H1 (cell line): ENCODE data around the gene RSPH9. TPM values are rescaled to one million over a fixed set of nuclear protein-coding genes. Genes with fewer than 3 reads are reported as not detected.
A peak's percentile ranks its signal among the peaks of the same experiment; 100 is the strongest.

ENCODE experiments used
- CTCF ChIA-PET: fragments of 300-600 bp; sonication (Branson Sonifier 250); formaldehyde crosslinking; loops from one replicate; lab custom pipeline; 2021; ENCODE audit not compliant: partially characterized antibody; lab: Charles Lee
- POLR2A ChIA-PET: fragments of 300-600 bp; sonication (Branson Sonifier 250); formaldehyde crosslinking; loops from one replicate; lab custom pipeline; 2021; ENCODE audit warnings: inconsistent platforms; ENCODE audit not compliant: partially characterized antibody; lab: Charles Lee
- DNase-seq, 2 experiments: peaks; one replicate each; pipeline versions ENCODE4 v3.0.0 to v3.0.0-alpha.2; 2010 to 2022; ENCODE audit warnings: low spot score in 2 of 2, low read depth in 1 of 2, mixed read lengths in 1 of 2
- FAIRE-seq: peaks from 2 replicates; lab custom pipeline; 2011; peaks lifted over from hg19 to GRCh38; lab: Jason Lieb, UNC
- H2AFZ ChIP-seq: 2 replicates; pipeline ENCODE4 v1.8.1; 2012; ENCODE audit warnings: low read length, inconsistent platforms
- H2AK5ac ChIP-seq: 2 replicates; pipeline ENCODE4 v1.6.1; 2013; ENCODE audit warnings: low read depth, low read length
- H2BK120ac ChIP-seq: replicated peaks from 2 replicates; pipeline ENCODE3; 2013; ENCODE audit warnings: low read depth, low read length, inconsistent platforms
- H2BK12ac ChIP-seq: 2 replicates; pipeline ENCODE4 v1.6.1; 2013; ENCODE audit warnings: low read depth, low read length
- H2BK15ac ChIP-seq: 2 replicates; pipeline ENCODE4 v1.6.1; 2013; ENCODE audit warnings: low read length
- H2BK20ac ChIP-seq: 2 replicates; pipeline ENCODE4 v1.6.1; 2013; ENCODE audit warnings: low read length
- H2BK5ac ChIP-seq: 2 replicates; pipeline ENCODE4 v1.6.1; 2013; ENCODE audit warnings: low read depth, low read length
- H3K14ac ChIP-seq: 2 replicates; pipeline ENCODE4 v1.6.1; 2013; ENCODE audit warnings: inconsistent platforms; ENCODE audit not compliant: insufficient read length
- H3K18ac ChIP-seq: 2 replicates; pipeline ENCODE4 v1.6.1; 2013; ENCODE audit warnings: low read length; ENCODE audit errors: extremely low read depth
- H3K23ac ChIP-seq: 2 replicates; pipeline ENCODE4 v1.6.1; 2013; ENCODE audit warnings: inconsistent platforms; ENCODE audit not compliant: insufficient read length
- H3K23me2 ChIP-seq: 2 replicates; pipeline ENCODE4 v1.6.1; 2013; ENCODE audit warnings: low read depth, low read length
- H3K27ac ChIP-seq: 2 replicates; pipeline ENCODE4 v1.6.1; 2011; ENCODE audit warnings: low read depth, low read length, inconsistent platforms
- H3K27me3 ChIP-seq, 4 experiments: replicated peaks in 1 of 4; 1 replicate in 1 of 4; 2 replicates in 3 of 4; pipeline versions ENCODE4 v1.6.1 to v1.8.1; 2011 to 2013; ENCODE audit warnings: low read length in 3 of 4, mild to moderate bottlenecking in 3 of 4, inconsistent platforms in 2 of 4, mixed read lengths in 2 of 4, moderate library complexity in 1 of 4; ENCODE audit not compliant: control insufficient read depth in 3 of 4, insufficient read depth in 3 of 4; ENCODE audit errors: extremely low read depth in 1 of 4
- H3K36me3 ChIP-seq, 4 experiments: 2 replicates each; pipeline versions ENCODE4 v1.6.1 to v1.8.1; 2011 to 2013; ENCODE audit warnings: mild to moderate bottlenecking in 4 of 4, low read length in 3 of 4, moderate library complexity in 2 of 4, control low read depth in 1 of 4, inconsistent platforms in 1 of 4; ENCODE audit not compliant: insufficient read depth in 4 of 4, control insufficient read depth in 2 of 4
- H3K4ac ChIP-seq: replicated peaks from 2 replicates; pipeline ENCODE3; 2013; ENCODE audit warnings: low read length, low read depth, mixed read lengths, inconsistent platforms; ENCODE audit not compliant: insufficient read length
- H3K4me1 ChIP-seq, 4 experiments: replicated peaks in 1 of 4; 1 replicate in 1 of 4; 2 replicates in 3 of 4; pipeline versions ENCODE4 v1.6.1 to v1.8.1; 2011 to 2013; ENCODE audit warnings: low read length in 3 of 4, inconsistent platforms in 2 of 4, mixed read lengths in 1 of 4; ENCODE audit not compliant: insufficient read depth in 4 of 4, control insufficient read depth in 3 of 4
- H3K4me2 ChIP-seq, 2 experiments: 2 replicates each; pipeline versions ENCODE4 v1.6.1 to v1.8.1; 2011 to 2013; ENCODE audit warnings: low read depth in 2 of 2, low read length in 2 of 2, control low read depth in 1 of 2, inconsistent platforms in 1 of 2, mild to moderate bottlenecking in 1 of 2; ENCODE audit not compliant: insufficient read depth in 1 of 2
- H3K4me3 ChIP-seq, 4 experiments: fragments of 200-600, 300-600 bp in 1 of 4; sonication (generic), shearing (Covaris generic), sonication (Bioruptor Twin) in 1 of 4; 2 replicates each; pipeline versions ENCODE4 v1.5.1 to v1.8.1; 2011 to 2016; ENCODE audit warnings: low read length in 4 of 4, low read depth in 3 of 4, control low read depth in 2 of 4, inconsistent platforms in 2 of 4, mild to moderate bottlenecking in 2 of 4, mixed read lengths in 1 of 4, moderate library complexity in 1 of 4; ENCODE audit not compliant: insufficient read depth in 2 of 4; ENCODE audit errors: extremely low read depth in 1 of 4
- H3K56ac ChIP-seq: replicated peaks from 2 replicates; pipeline ENCODE3; 2013; ENCODE audit warnings: low read depth, mild to moderate bottlenecking, mixed read lengths, low read length, inconsistent platforms; ENCODE audit not compliant: insufficient read length
- H3K79me1 ChIP-seq: 2 replicates; pipeline ENCODE4 v1.6.1; 2013; ENCODE audit warnings: low read depth, low read length, control low read depth
- H3K79me2 ChIP-seq, 2 experiments: 2 replicates each; pipeline versions ENCODE4 v1.6.1 to v1.8.1; 2012 to 2013; ENCODE audit warnings: low read length in 2 of 2, mild to moderate bottlenecking in 2 of 2, inconsistent platforms in 1 of 2; ENCODE audit not compliant: insufficient read depth in 2 of 2, control insufficient read depth in 1 of 2
- H3K9ac ChIP-seq, 4 experiments: replicated peaks in 1 of 4; 1 replicate in 1 of 4; 2 replicates in 3 of 4; pipeline versions ENCODE4 v1.6.1 to v1.8.1; 2011 to 2013; ENCODE audit warnings: low read depth in 3 of 4, low read length in 3 of 4, control low read depth in 2 of 4, mild to moderate bottlenecking in 2 of 4, moderate library complexity in 2 of 4, inconsistent platforms in 1 of 4; ENCODE audit errors: extremely low read depth in 1 of 4
- H3K9me3 ChIP-seq, 2 experiments: 2 replicates each; pipeline versions ENCODE4 v1.6.1 to v1.8.1; 2012 to 2013; ENCODE audit warnings: mild to moderate bottlenecking in 2 of 2, moderate library complexity in 2 of 2, control low read depth in 1 of 2, inconsistent platforms in 1 of 2, low read depth in 1 of 2, low read length in 1 of 2, mixed read lengths in 1 of 2; ENCODE audit not compliant: insufficient read depth in 2 of 2
- H4K20me1 ChIP-seq, 2 experiments: replicated peaks in 1 of 2; 2 replicates each; pipeline versions ENCODE3 to v1.8.1; 2011 to 2013; ENCODE audit warnings: inconsistent platforms in 2 of 2, low read length in 2 of 2, mild to moderate bottlenecking in 1 of 2; ENCODE audit not compliant: insufficient read depth in 2 of 2, control insufficient read depth in 1 of 2
- H4K5ac ChIP-seq: 2 replicates; pipeline ENCODE4 v1.6.1; 2013; ENCODE audit warnings: low read length, low read depth, mixed read lengths, inconsistent platforms; ENCODE audit not compliant: insufficient read length
- H4K8ac ChIP-seq: 2 replicates; pipeline ENCODE4 v1.8.0; 2013; ENCODE audit warnings: mild to moderate bottlenecking, moderate library complexity, low read length, inconsistent platforms; ENCODE audit not compliant: insufficient read depth; ENCODE audit errors: extremely low read depth
- H4K91ac ChIP-seq: replicated peaks from 2 replicates; pipeline ENCODE3; 2013; ENCODE audit warnings: low read length, mixed read lengths, inconsistent platforms; ENCODE audit not compliant: insufficient read length
- CBX8 ChIP-seq: fragments of 300-800, 300-1000 bp; sonication (generic); IDR thresholded peaks from 2 replicates; pipeline ENCODE4 v1.7.1; 2016; ENCODE audit warnings: low read depth, low read length, borderline replicate concordance
- E2F6 ChIP-seq: IDR thresholded peaks from 2 replicates; pipeline ENCODE4 v1.6.1; 2012; ENCODE audit warnings: inconsistent platforms
- GABPA ChIP-seq: IDR thresholded peaks from 2 replicates; pipeline ENCODE4 v1.6.1; 2011; ENCODE audit warnings: mild to moderate bottlenecking, low read length, moderate library complexity, borderline replicate concordance; ENCODE audit not compliant: insufficient read depth
- HDAC2 ChIP-seq, 2 experiments: fragments of 300-600 bp in 1 of 2; sonication (generic) in 1 of 2; IDR thresholded peaks; 2 replicates each; pipeline ENCODE4 v1.6.1; 2011 to 2012; ENCODE audit warnings: low read depth in 2 of 2, low read length in 2 of 2, mild to moderate bottlenecking in 2 of 2, moderate library complexity in 2 of 2, borderline replicate concordance in 1 of 2, inconsistent platforms in 1 of 2
- JUN ChIP-seq: IDR thresholded peaks from 2 replicates; pipeline ENCODE4 v1.6.1; 2011; ENCODE audit warnings: low read depth, mild to moderate bottlenecking, improper control_type of control experiment, low read length
- NRF1 ChIP-seq: IDR thresholded peaks from 2 replicates; pipeline ENCODE4 v1.6.1; 2011; ENCODE audit warnings: mild to moderate bottlenecking, low read depth, low read length, improper control_type of control experiment
- PHF8 ChIP-seq: fragments of 200-600 bp; sonication (generic); conservative IDR thresholded peaks from 2 replicates; pipeline ENCODE4 v1.7.1; 2012; ENCODE audit warnings: low read depth, mild to moderate bottlenecking, inconsistent platforms, low read length, moderate library complexity
- POLR2AphosphoS5 ChIP-seq: IDR thresholded peaks from 2 replicates; pipeline ENCODE4 v1.6.1; 2011; ENCODE audit warnings: low read depth, low read length
- RAD21 ChIP-seq, 2 experiments: IDR thresholded peaks in 1 of 2; conservative IDR thresholded peaks in 1 of 2; 2 replicates each; pipeline ENCODE4 v1.6.1; 2011; ENCODE audit warnings: low read depth in 2 of 2, low read length in 2 of 2, improper control_type of control experiment in 1 of 2, inconsistent platforms in 1 of 2, mild to moderate bottlenecking in 1 of 2, moderate library complexity in 1 of 2
- RFX5 ChIP-seq: IDR thresholded peaks from 2 replicates; pipeline ENCODE4 v1.6.1; 2011; ENCODE audit warnings: low read depth, low read length, improper control_type of control experiment, borderline replicate concordance
- SRF ChIP-seq: IDR thresholded peaks from 2 replicates; pipeline ENCODE4 v1.6.1; 2011; ENCODE audit warnings: mild to moderate bottlenecking, low read depth, low read length, moderate library complexity
- TAF7 ChIP-seq: optimal IDR thresholded peaks from 2 replicates; pipeline ENCODE3; 2011; ENCODE audit warnings: low read depth, mild to moderate bottlenecking, inconsistent platforms, low read length, moderate library complexity, borderline replicate concordance
- TEAD4 ChIP-seq: IDR thresholded peaks from 2 replicates; pipeline ENCODE4 v1.6.1; 2012; ENCODE audit warnings: low read depth, low read length, inconsistent platforms, mixed read lengths
- WGBS, 2 experiments: shearing (Covaris generic) in 1 of 2; methylation state at CpG; one replicate each; pipeline versions ENCODE4 v1.1.6 to v1.1.7; 2013 to 2015; ENCODE audit warnings: low lambda C conversion rate in 2 of 2, mixed read lengths in 2 of 2, inconsistent platforms in 1 of 2, low coverage in 1 of 2, missing lambda C conversion rate in 1 of 2; ENCODE audit not compliant: insufficient replicate concordance in 2 of 2, insufficient coverage in 1 of 2, insufficient read length in 1 of 2; ENCODE audit errors: extremely low coverage in 1 of 2, missing lambda C conversion rate in 1 of 2; 5-methylcytosine and 5-hydroxymethylcytosine counted together
- polyA plus RNA-seq, 7 experiments: library from polyadenylated mRNA; depleted of rRNA in 3 of 7; stranded (reverse) in 5 of 7; unstranded in 2 of 7; fragments of >200 nt in 5 of 7; fragments of 200-250 nt in 2 of 7; gene quantifications; 1 replicate in 5 of 7; 2 replicates in 1 of 7; 4 replicates in 1 of 7; pipeline versions ENCODE4 v1.2.1 to v1.2.3, GENCODE V29; 2011 to 2013; ENCODE audit warnings: missing spikeins in 2 of 7, mixed read lengths in 2 of 7
- total RNA-seq: library from RNA; stranded (reverse); fragmentation: NEBNext Ultra II Directional; extraction: Animal tissue kit (Norgen Biotek cat#: 25700); gene quantifications from 2 replicates; pipeline ENCODE4 v1.2.1, GENCODE V29; 2021

RSPH9 gene
- total and polyA plus RNA-seq, 2 of the 8 experiments (the other 6 are each of a cell fraction or from before 2014, with no cell fraction given): 0.15 to 0.23 TPM

GRCh38 chr6:43702171-43702533 lies 57.3 kb downstream of the RSPH9 start:
- TF ChIP-seq RAD21 (IDR thresholded peaks at IDR 0.05 in 1 of 2, conservative IDR thresholded peaks at IDR 0.05 in 1 of 2; ENCODE audit: low read depth in 2 of 2, low read length in 2 of 2) (no peak), SRF (no peak), CBX8 (no peak), TAF7 (no peak), POLR2AphosphoS5 (no peak), JUN (no peak), PHF8 (no peak), NRF1 (no peak), HDAC2 (IDR thresholded peaks at IDR 0.05; ENCODE audit: borderline replicate concordance in 1 of 2, low read depth in 2 of 2, low read length in 2 of 2) (no peak), RFX5 (no peak), E2F6 (no peak), GABPA (no peak), TEAD4 (no peak)
- Histone ChIP-seq H4K20me1 (no peaks in the 10 kb centered on the region), H2BK15ac (peak overlapping the region; percentile 63; the same call in 1 of the 2 replicates), H2BK120ac (peak overlapping the region; percentile 25), H3K4ac (peak overlapping the region; percentile 25), H3K56ac (peak overlapping the region; percentile 49), H2BK5ac (peak overlapping the region; percentile 89), H4K5ac (peak overlapping the region; percentile 55), H3K27me3 (no peaks in the 10 kb centered on the region), H2BK20ac (peak overlapping the region; percentile 99), H3K18ac (peak overlapping the region; percentile 84), H3K4me2 (peak overlapping the region; percentile 59 to 90), H3K27ac (peak overlapping the region; percentile 79), H2AK5ac (0 out of 2 replicates have a peak overlapping the region, but pooled peaks have one; percentile 75), H3K79me1 (no peaks in the 10 kb centered on the region), H2BK12ac (peak overlapping the region; percentile 100), H3K4me1 (peaks cover 20 to 31% (median 24%) of the 10 kb centered on the region in 4 experiments), H3K4me3 (peak overlapping the region in 3 of 4 experiments; percentile 7 to 48 (median 18); a peak in 4 of 8 replicates), H3K14ac (no peak overlapping the region), H3K23me2 (peaks cover 7% of the 10 kb centered on the region; the same call in 1 of the 2 replicates), H4K8ac (no peak overlapping the region), H4K91ac (peak overlapping the region; percentile 71), H3K36me3 (no peaks in the 10 kb centered on the region), H3K9ac (no peak overlapping the region; a peak in 1 of 7 replicates), H3K9me3 (no peaks in the 10 kb centered on the region), H2AFZ (no peak overlapping the region), H3K23ac (no peak overlapping the region), H3K79me2 (no peaks in the 10 kb centered on the region)
- FAIRE-seq: no peak
- POLR2A ChIA-PET: no interaction called here
- no peak for DNase-seq
- 31% methylated on average over 2 of the region's 2 CpGs; no CpG with 5 or more reads in 1 of the 2 experiments for WGBS, 2 experiments
- CTCF ChIA-PET: no interaction called here
